ENCODE results near the gene GPD1L. TPM values are rescaled to one million over a fixed set of nuclear protein-coding genes. Genes with fewer than 3 reads are reported as not detected.
"Not testable (repeated sequence)": the region's sequence is repeated elsewhere in the genome, so short reads cannot be mapped to it uniquely, and the experiment has no call there.

GPD1L gene
- total RNA-seq, result 100 to 1,000 TPM; 177 to 253 TPM
- long read RNA-seq, full-length matches to known transcripts, result 361 of 429 reads
- long read RNA-seq, partial matches to known transcripts, result 4 of 429 reads
- long read RNA-seq, other reads (novel, unspliced or antisense), result 64 of 429 reads

GRCh38 chr3:32106132-32106928, at the start of gene GPD1L:
GPD1L (plus strand) TSS chr3:32106620; CDS start chr3:32106712, 92 bp downstream.
- ATAC-seq (peak; percentile 94 to 98), DNase-seq (peak; percentile 96)
- intact Hi-C loops (cut with DNase I), result loop anchor here in 1 of 2 donors (5.0 to 10.0 kb wide), 2 partner anchors 36 to 62 kb away; no protein-coding TSS in a partner anchor

GRCh38 chr3:32058465-32058864, 48.0 kb upstream of the GPD1L start:
- intact Hi-C loops (cut with DNase I); DNase-seq; ATAC-seq: not testable (repeated sequence)

GRCh38 chr3:32062950-32063582, 43.4 kb upstream of the GPD1L start:
- intact Hi-C loops (cut with DNase I), result no loop called here

GRCh38 chr3:32066686-32067085, 39.7 kb upstream of the GPD1L start:
- intact Hi-C loops (cut with DNase I), result no loop called here
- ATAC-seq (no peak), DNase-seq (no peak)

More at GRCh38 chr3:32062950-32063582, 43.4 kb upstream of the GPD1L start:
- DNase-seq (no peak), ATAC-seq (no peak)

GRCh38 chr3:32074194-32074593, 32.2 kb upstream of the GPD1L start:
- intact Hi-C loops (cut with DNase I); DNase-seq; ATAC-seq: not testable (repeated sequence)

GRCh38 chr3:32076566-32076965, 29.9 kb upstream of the GPD1L start:
- ATAC-seq, result no peak
- no peak for DNase-seq
- intact Hi-C loops (cut with DNase I), result no loop called here

GRCh38 chr3:32077260-32078084, 28.9 kb upstream of the GPD1L start:
- DNase-seq, result no peak
- peak in 1 of 2 donors; percentile 54 for ATAC-seq
- intact Hi-C loops (cut with DNase I), result no loop called here

- no peak for ATAC-seq
- intact Hi-C loops (cut with DNase I), result no loop called here
- DNase-seq, result no peak
Observed at GRCh38 chr3:32078085-32078634, 28.3 kb upstream of the GPD1L start.

GRCh38 chr3:32078864-32079263, 27.6 kb upstream of the GPD1L start:
- DNase-seq, result no peak
- intact Hi-C loops (cut with DNase I), result no loop called here
- no peak for ATAC-seq

GRCh38 chr3:32082721-32083120, 23.7 kb upstream of the GPD1L start:
- intact Hi-C loops (cut with DNase I), result no loop called here
- DNase-seq (no peak), ATAC-seq (peak; percentile 32 to 57)

GRCh38 chr3:32083702-32084270, 22.6 kb upstream of the GPD1L start:
- no peak for ATAC-seq
- intact Hi-C loops (cut with DNase I), result no loop called here
- DNase-seq, result no peak

GRCh38 chr3:32084870-32085269, 21.6 kb upstream of the GPD1L start:
- intact Hi-C loops (cut with DNase I), result no loop called here
- ATAC-seq (no peak), DNase-seq (no peak)

GRCh38 chr3:32086464-32086863, 20.0 kb upstream of the GPD1L start:
- no peak for DNase-seq
- ATAC-seq, result no peak
- intact Hi-C loops (cut with DNase I), result no loop called here

- DNase-seq (no peak), ATAC-seq (no peak)
- intact Hi-C loops (cut with DNase I), result no loop called here
Observed at GRCh38 chr3:32089476-32089875, 16.9 kb upstream of the GPD1L start.

GRCh38 chr3:32093204-32093603, 13.2 kb upstream of the GPD1L start:
- ATAC-seq (no peak), DNase-seq (no peak)
- intact Hi-C loops (cut with DNase I), result no loop called here

- no peak for ATAC-seq
- no peak for DNase-seq
- intact Hi-C loops (cut with DNase I), result no loop called here
Observed at GRCh38 chr3:32095431-32095830, 11.0 kb upstream of the GPD1L start.

GRCh38 chr3:32097768-32098167, 8.7 kb upstream of the GPD1L start:
- ATAC-seq, result no peak
- DNase-seq, result no peak
- intact Hi-C loops (cut with DNase I), result no loop called here

- intact Hi-C loops (cut with DNase I), result no loop called here
Observed at GRCh38 chr3:32098528-32098927, 7.9 kb upstream of the GPD1L start.

GRCh38 chr3:32100465-32100864, 6.0 kb upstream of the GPD1L start:
- peak; percentile 45 for DNase-seq
- intact Hi-C loops (cut with DNase I), result loop anchor here in 1 of 2 donors (10.0 kb wide), 1 partner anchor 56 kb away; no protein-coding TSS in a partner anchor
- peak in 1 of 2 donors; percentile 49 for ATAC-seq

More at GRCh38 chr3:32098528-32098927, 7.9 kb upstream of the GPD1L start:
- ATAC-seq (no peak), DNase-seq (no peak)
